ENCODE measurements around the gene MLLT6. TPM values are rescaled to one million over a fixed set of nuclear protein-coding genes. Genes with fewer than 3 reads are reported as not detected.

MLLT6 gene
- total and polyA plus RNA-seq, 2 of the 13 experiments (the other 11 are each of a cell fraction or from before 2014, with no cell fraction given) = 50.7 to 69.5 TPM

- peak; percentile 97 for TF ChIP-seq MAX (IDR thresholded peaks at IDR 0.05)
- TF ChIP-seq HOXA7 (CRISPR knock-in tag; IDR thresholded peaks at IDR 0.05) = no peak
- TF ChIP-seq SALL2 (CRISPR knock-in tag; IDR thresholded peaks at IDR 0.05) = peak; percentile 87; the same call in 1 of the 2 replicates
- TF ChIP-seq ZZZ3 (CRISPR knock-in tag; IDR thresholded peaks at IDR 0.05; ENCODE audit: borderline replicate concordance) = no peak
- TF ChIP-seq HDAC6 (IDR thresholded peaks at IDR 0.05; ENCODE audit: low read depth, low read length) = no peak
- peak; percentile 61 for TF ChIP-seq ZMYM3 (CRISPR knock-in tag; IDR thresholded peaks at IDR 0.05)
- no peak for TF ChIP-seq ZNF816 (CRISPR knock-in tag; IDR thresholded peaks at IDR 0.05; ENCODE audit: borderline replicate concordance)
- no peak for TF ChIP-seq MYNN (CRISPR knock-in tag; IDR thresholded peaks at IDR 0.05; ENCODE audit: low read depth)
- no peak; the same call in 1 of the 2 replicates for TF ChIP-seq PBX3 (CRISPR knock-in tag; IDR thresholded peaks at IDR 0.05; ENCODE audit: borderline replicate concordance)
- no peak for TF ChIP-seq ZMAT5 (CRISPR knock-in tag; IDR thresholded peaks at IDR 0.05; ENCODE audit: borderline replicate concordance, low read depth)
- TF ChIP-seq ZKSCAN5 (CRISPR knock-in tag; IDR thresholded peaks at IDR 0.05) = no peak
- no peak for TF ChIP-seq RBM22 (optimal IDR thresholded peaks at IDR 0.05; ENCODE audit: low read length)
- no peak for TF ChIP-seq TBX3 (IDR thresholded peaks at IDR 0.05; ENCODE audit: borderline replicate concordance)
- TF ChIP-seq ZFP36L1 (CRISPR knock-in tag; IDR thresholded peaks at IDR 0.05) = peak; percentile 10; the same call in 1 of the 2 replicates
- TF ChIP-seq GMEB1 (CRISPR knock-in tag; IDR thresholded peaks at IDR 0.05; ENCODE audit: borderline replicate concordance) = peak; percentile 63; the same call in 1 of the 2 replicates
- no peak for TF ChIP-seq SETDB1 (CRISPR knock-in tag; IDR thresholded peaks at IDR 0.05; ENCODE audit: borderline replicate concordance)
- TF ChIP-seq KDM3A (CRISPR knock-in tag; IDR thresholded peaks at IDR 0.05; ENCODE audit: low read depth) = no peak; the same call in 1 of the 2 replicates
- no peak for TF ChIP-seq CERS6 (CRISPR knock-in tag; IDR thresholded peaks at IDR 0.05)
- no peak; the same call in 1 of the 2 replicates for TF ChIP-seq SMAD9 (CRISPR knock-in tag; IDR thresholded peaks at IDR 0.05)
- no peak for TF ChIP-seq ZNF10 (CRISPR knock-in tag; IDR thresholded peaks at IDR 0.05; ENCODE audit: borderline replicate concordance, low read depth)
- no peak for TF ChIP-seq STAG1 (CRISPR knock-in tag; IDR thresholded peaks at IDR 0.05)
- TF ChIP-seq SMARCE1 (IDR thresholded peaks at IDR 0.05; ENCODE audit: borderline replicate concordance) = no peak
- TF ChIP-seq ZNF160 (CRISPR knock-in tag; IDR thresholded peaks at IDR 0.05) = no peak; the same call in 1 of the 2 replicates
- TF ChIP-seq BRD4 (CRISPR knock-in tag; IDR thresholded peaks at IDR 0.05) = peak; percentile 95
- peak; percentile 59; the same call in 1 of the 2 replicates for TF ChIP-seq ZNF317 (CRISPR knock-in tag; IDR thresholded peaks at IDR 0.05)
- peak; percentile 34; the same call in 1 of the 2 replicates for TF ChIP-seq NR1H2 (CRISPR knock-in tag; IDR thresholded peaks at IDR 0.05; ENCODE audit: borderline replicate concordance, low read depth)
- TF ChIP-seq EED (CRISPR knock-in tag; IDR thresholded peaks at IDR 0.05) = peak; percentile 50; the same call in 1 of the 2 replicates
Observed at GRCh38 chr17:38702166-38702915, 2.7 kb upstream of the MLLT6 start (continued).

Data from HepG2 (cell line).